NOMO-1 treated with DMSO at 0.1 percent for 48 hours (cell line): ENCODE results near the gene STRN.
"Not testable (repeated sequence)": the region's sequence is repeated elsewhere in the genome, so short reads cannot be mapped to it uniquely, and the experiment has no call there.

ENCODE experiments used
- DNase-seq: peaks from one replicate; lab custom pipeline; 2025; ENCODE audit not compliant: unreplicated experiment; lab: John Stamatoyannopoulos, UW

The STRN gene

DNA sequence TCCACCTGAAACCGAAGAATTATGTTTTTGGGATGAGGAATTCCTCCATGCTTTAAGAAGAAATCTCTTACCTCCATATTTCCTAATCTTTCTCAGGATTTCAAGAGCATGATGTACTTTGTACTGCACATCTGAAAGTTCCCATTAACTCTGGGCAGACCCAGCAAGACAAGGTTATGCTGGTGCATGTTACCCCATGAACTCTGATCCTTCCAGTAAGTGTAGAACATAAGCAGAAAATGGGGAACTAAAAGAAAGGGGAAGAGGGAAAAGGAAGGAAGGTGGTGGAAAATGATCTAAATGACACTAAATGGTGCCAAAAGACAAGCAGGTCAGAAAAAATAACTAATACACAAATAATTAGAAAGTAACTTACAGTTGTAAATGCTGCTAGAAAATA, 50.7 kb downstream of the STRN start:
- peak; percentile 53 for DNase-seq

DNA sequence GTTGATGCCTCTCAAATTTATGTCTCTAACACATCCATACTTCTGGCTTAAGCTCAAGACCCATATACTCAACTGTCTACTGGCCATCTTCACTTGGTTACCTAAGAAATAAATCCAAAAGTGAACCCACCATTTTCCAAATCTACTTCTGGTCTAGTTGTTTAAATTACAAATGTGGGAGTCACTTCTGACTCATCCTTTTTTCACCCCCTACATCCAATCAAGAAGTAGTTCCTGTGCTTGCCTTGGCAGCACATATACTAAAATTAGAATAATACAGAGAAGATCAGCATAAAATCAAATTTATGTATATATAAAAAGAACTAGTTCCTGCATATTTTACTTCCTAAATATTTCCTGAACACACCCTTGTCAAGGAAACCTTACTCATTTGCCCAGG, 53.6 kb downstream of the STRN start:
- DNase-seq, result no peak

DNA sequence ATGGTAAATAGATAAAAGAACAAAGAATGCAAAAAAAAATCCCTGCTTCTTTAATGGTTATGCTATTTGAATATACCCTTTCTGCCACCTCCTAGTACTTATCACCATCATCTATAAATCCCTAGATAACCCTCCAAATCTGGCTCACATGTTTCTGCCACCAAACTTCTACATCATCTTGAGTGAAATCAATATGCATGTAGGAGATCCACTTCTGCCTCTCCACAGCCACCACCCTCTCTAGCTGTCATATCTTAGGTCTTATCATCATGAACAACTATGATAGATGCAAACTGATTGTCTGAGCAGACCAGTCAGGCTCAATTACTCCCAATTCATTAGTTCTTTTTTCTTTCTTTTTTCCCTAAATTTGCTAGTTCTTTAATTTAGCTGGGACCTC, 55.3 kb downstream of the STRN start:
- DNase-seq, result no peak

DNA sequence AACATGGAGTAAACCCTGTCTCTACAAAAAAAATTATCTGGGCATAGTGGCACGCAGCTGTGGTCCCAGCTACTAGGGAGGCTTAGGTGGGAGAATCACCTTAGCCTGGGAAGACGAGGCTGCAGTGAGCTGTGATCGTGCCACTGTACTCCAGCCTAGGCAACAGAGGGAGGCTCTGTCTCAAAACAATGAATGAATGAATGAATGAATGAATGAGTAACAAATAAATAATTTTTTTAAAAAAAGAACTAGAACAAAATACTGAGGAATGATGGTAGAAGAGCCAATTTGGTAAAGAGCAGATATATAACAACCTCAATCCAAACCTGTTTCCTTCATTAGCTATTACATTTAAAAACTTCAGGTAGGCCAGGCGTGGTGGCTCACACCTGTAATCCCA, 60.1 kb downstream of the STRN start:
- no peak for DNase-seq

- DNase-seq, result no peak
These were observed 61.7 kb downstream of the STRN start for GRCh38 chr2:36904636-36905035.

- no peak for DNase-seq
These were observed 63.8 kb downstream of the STRN start for GRCh38 chr2:36902385-36903120.

GRCh38 chr2:36892805-36893204, 73.5 kb downstream of the STRN start:
- no peak for DNase-seq

GRCh38 chr2:36889795-36890194, 76.5 kb downstream of the STRN start:
- peak; percentile 87 for DNase-seq

DNA sequence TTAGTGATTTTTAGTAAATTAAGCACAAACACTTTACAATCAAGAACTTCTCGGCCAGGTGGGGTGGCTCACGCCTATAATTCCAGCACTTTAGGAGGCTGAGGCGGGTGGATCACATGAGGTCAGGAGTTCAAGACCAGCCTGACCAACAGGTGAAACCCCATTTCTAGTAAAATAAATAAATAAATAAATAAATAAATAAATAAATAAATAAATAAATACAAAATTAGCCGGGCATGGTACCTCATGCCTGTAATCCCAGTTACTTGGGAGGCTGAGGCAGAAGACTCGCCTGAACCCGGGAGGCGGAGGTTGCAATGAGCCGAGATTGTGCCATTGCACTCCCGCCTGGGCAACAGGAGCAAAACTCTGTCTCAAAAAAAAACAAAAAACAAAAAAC, 79.2 kb downstream of the STRN start:
- not testable (repeated sequence) for DNase-seq

DNA sequence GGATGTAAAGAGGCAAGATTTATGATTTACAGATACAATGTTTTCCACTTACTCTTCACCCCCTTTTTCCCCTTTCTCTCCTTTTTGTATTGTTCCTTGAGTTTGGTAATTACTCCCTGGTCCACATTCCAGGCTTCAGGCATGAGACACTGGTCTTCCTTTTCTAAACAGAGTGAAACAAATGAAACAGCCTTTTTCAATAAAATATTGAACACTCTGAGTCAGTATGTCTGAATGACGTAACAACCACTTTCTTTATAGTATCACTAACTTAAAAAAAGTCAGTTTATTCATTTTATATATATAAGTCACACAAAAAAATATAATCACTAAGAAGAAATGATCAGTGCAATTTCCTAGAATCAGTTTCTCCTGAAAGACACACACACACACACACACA, 79.7 kb downstream of the STRN start:
- DNase-seq, result no peak

- no peak for DNase-seq
These were observed 80.7 kb downstream of the STRN start for GRCh38 chr2:36885605-36886004.

GRCh38 chr2:36882532-36882931, 83.8 kb downstream of the STRN start:
- DNase-seq, result no peak

DNA sequence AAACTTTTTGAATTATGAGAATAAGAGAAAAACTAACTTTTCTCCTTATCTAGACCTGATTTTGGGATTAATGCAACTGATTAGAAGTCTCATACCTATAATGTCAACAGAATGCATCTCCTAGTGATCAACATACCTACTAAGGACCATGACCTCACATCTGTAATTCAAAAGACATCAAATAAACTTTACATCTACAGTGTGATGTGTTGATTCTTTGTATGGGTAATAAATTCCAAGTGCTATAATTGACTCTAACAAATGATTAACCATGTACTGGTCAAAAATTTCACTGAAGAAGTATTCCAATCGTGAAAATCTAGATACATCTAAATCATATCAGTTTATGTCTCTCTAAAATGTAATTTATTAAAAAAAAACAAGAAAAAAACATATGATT, 84.5 kb downstream of the STRN start:
- no peak for DNase-seq

DNA sequence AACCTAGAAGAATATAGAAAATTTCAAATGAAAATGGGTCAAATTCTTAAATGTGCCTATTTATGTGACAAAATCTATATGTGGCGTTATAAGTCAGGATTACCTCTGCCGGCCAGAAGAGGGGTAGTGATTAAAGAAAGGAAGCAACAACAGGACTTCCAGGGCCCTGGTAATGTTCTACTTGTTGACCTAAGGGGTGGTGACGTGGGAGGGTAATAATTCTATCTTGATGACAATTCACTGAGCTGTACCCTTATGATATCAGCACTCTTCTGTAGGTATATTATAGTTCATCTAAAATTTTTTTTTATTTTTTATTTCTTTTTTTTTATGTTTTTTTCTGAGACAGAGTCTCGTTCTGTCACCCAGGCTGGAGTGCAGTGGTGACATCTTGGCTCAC, 87.9 kb downstream of the STRN start:
- DNase-seq, result no peak

- DNase-seq, result no peak
These were observed 95.1 kb downstream of the STRN start for GRCh38 chr2:36871068-36871707.

GRCh38 chr2:36869606-36870005, 96.7 kb downstream of the STRN start:
- no peak for DNase-seq

GRCh38 chr2:36861896-36862295, 104.4 kb downstream of the STRN start:
- DNase-seq, result no peak

DNA sequence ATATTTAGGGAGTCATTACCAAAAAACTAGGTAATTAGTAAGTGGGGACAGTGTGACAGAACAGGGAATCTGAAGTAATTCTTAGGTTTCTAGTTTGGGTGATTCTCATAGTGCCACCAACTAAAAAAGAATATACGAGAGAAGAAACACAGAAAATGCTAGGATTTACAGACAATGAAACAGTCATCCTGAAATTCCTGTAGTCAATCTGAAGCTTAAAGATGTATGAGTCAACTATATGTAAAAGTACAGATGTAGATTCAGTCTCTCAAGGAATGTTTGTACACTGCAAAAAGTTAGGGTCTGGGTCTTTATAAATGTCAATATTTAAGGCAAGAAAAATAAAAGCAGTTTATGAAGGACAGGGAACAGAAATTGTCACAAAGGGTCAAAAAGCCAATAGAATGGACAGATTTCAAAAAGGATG, 107.0 kb downstream of the STRN start:
- no peak for DNase-seq

- no peak for DNase-seq
These were observed 107.6 kb downstream of the STRN start for GRCh38 chr2:36858551-36859365.

- no peak for DNase-seq
These were observed 108.6 kb downstream of the STRN start for GRCh38 chr2:36857713-36858112.

GRCh38 chr2:36855429-36855828, 110.9 kb downstream of the STRN start:
- DNase-seq, result no peak

DNA sequence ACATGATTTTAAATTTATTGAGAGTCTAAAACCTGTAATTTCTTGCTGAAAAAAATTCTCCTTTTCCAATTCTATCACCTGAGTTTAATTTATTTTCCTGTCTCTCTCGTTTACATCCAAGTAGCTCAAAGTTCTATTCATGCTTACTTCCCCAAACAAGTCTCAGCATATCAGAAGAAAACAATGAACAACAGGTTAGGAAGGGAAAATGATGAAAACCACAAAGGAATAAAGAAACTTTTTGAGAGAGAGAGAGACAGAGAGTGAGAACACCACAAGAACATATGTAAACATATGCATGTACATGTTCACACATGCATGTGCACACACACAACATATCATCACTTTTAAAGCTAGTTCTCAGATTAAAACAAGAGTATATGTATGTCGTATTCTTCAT, 112.1 kb downstream of the STRN start:
- no peak for DNase-seq
